HepG2 (cell line): ENCODE data around the gene CLDN14.

ENCODE experiments used
- AFF4 ChIP-seq: sonication (generic); formaldehyde crosslinking; IDR thresholded peaks from 2 replicates; pipeline ENCODE4 v1.4.0; 2020; ENCODE audit warnings: missing genetic modification reagents
- CTCF ChIP-seq: sonication (generic); formaldehyde crosslinking; IDR thresholded peaks from 2 replicates; pipeline ENCODE4 v1.5.0; 2020; ENCODE audit warnings: mild to moderate bottlenecking, missing genetic modification reagents, moderate library complexity
- HNRNPL ChIP-seq: fragments of 200-400 bp; formaldehyde crosslinking; IDR thresholded peaks from 2 replicates; pipeline ENCODE4 v1.6.1; 2017; ENCODE audit warnings: mild to moderate bottlenecking, low read depth, low read length
- HOXA9 ChIP-seq: sonication (generic); formaldehyde crosslinking; IDR thresholded peaks from 2 replicates; pipeline ENCODE4 v1.8.1; 2022; ENCODE audit warnings: missing genetic modification reagents, mild to moderate bottlenecking, moderate library complexity, borderline replicate concordance
- NFIB ChIP-seq: sonication (generic); formaldehyde crosslinking; IDR thresholded peaks from 2 replicates; pipeline ENCODE4 v1.9.0; 2021; ENCODE audit warnings: missing genetic modification reagents, mild to moderate bottlenecking, borderline replicate concordance
- PCBP2 ChIP-seq: fragments of 200-400 bp; formaldehyde crosslinking; optimal IDR thresholded peaks from 2 replicates; pipeline ENCODE3; 2018; ENCODE audit warnings: low read length, low read depth; ENCODE audit not compliant: poor library complexity, severe bottlenecking
- POLR2A ChIP-seq, 2 experiments: IDR thresholded peaks; 2 replicates each; pipeline ENCODE4 v1.6.1; 2011; ENCODE audit warnings: low read depth in 2 of 2, low read length in 2 of 2, mild to moderate bottlenecking in 1 of 2, moderate library complexity in 1 of 2; ENCODE audit not compliant: insufficient read depth in 1 of 2
- PRMT3 ChIP-seq: sonication (generic); formaldehyde crosslinking; IDR thresholded peaks from 2 replicates; pipeline ENCODE4 v1.8.1; 2022; ENCODE audit warnings: low read depth, mild to moderate bottlenecking, moderate library complexity, missing genetic modification reagents, borderline replicate concordance
- TCF12 ChIP-seq, 2 experiments: fragments of 450-650 bp in 1 of 2; sonication (generic) in 1 of 2; formaldehyde crosslinking in 1 of 2; IDR thresholded peaks; 2 replicates each; pipeline versions ENCODE4 v1.6.1 to v1.8.0; 2017 to 2022; ENCODE audit warnings: antibody characterized with exemption in 1 of 2, mild to moderate bottlenecking in 1 of 2, missing genetic modification reagents in 1 of 2, moderate library complexity in 1 of 2
- ZNF362 ChIP-seq: sonication (generic); formaldehyde crosslinking; IDR thresholded peaks from 2 replicates; pipeline ENCODE4 v1.4.0; 2020; ENCODE audit warnings: missing genetic modification reagents, mild to moderate bottlenecking, borderline replicate concordance
- ZNF766 ChIP-seq: sonication (generic); formaldehyde crosslinking; IDR thresholded peaks from 2 replicates; pipeline ENCODE4 v1.5.0; 2020; ENCODE audit warnings: missing genetic modification reagents, borderline replicate concordance
- ZNF776 ChIP-seq: sonication (generic); formaldehyde crosslinking; IDR thresholded peaks from 2 replicates; pipeline ENCODE4 v1.4.0; 2020; ENCODE audit warnings: mild to moderate bottlenecking, missing genetic modification reagents

DNA sequence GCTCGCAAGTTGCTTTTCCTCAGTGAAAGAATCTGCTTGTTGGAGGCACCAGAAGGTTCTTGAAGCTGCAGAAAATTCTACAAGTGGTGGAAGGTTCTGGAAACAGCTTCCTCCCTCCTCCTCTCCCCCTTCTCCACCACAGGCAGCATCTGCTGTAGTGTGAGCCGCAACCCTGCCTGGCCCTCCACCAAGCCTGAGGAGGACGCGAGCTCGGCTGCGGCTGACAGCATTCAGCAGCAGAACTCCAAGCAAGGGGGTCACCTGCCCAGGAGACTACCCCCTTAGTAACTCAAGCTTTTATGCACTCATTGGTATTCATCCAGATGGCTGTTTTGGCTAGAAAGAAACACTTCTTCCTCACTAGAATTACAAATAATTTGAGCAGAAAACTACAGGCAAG is 48.8 kb upstream of the CLDN14 start:
- TF ChIP-seq PRMT3, result no peak
- no peak for TF ChIP-seq TCF12 (IDR thresholded peaks at IDR 0.05)
- no peak for TF ChIP-seq TCF12 (CRISPR knock-in tag; IDR thresholded peaks at IDR 0.05)
- no peak for TF ChIP-seq CTCF (CRISPR knock-in tag)
- TF ChIP-seq PCBP2, result no peak
- no peak for TF ChIP-seq ZNF776 (CRISPR knock-in tag)
- TF ChIP-seq POLR2A (IDR thresholded peaks at IDR 0.05; ENCODE audit: insufficient read depth in 1 of 2, low read depth in 2 of 2, low read length in 2 of 2), result no peak
- TF ChIP-seq NFIB (CRISPR knock-in tag), result no peak
- no peak for TF ChIP-seq HNRNPL
- TF ChIP-seq ZNF766, result no peak
- no peak for TF ChIP-seq ZNF362 (CRISPR knock-in tag)
- TF ChIP-seq AFF4 (CRISPR knock-in tag), result no peak
- no peak for TF ChIP-seq HOXA9
